Adrenal gland (tissue), 12 donors: ENCODE measurements around the gene CAB39. TPM values are rescaled to one million over a fixed set of nuclear protein-coding genes. Genes with fewer than 3 reads are reported as not detected.

Experiments
- DNase-seq, 7 donors: peaks; one replicate each; pipeline ENCODE4 v3.0.0-alpha.2; 2019 to 2020
- H3K27ac ChIP-seq, 5 donors: fragments of 200-600 bp; sonication (generic) in 4 of 5; 1 replicate in 3 of 5; 2 replicates in 2 of 5; pipeline versions ENCODE4 v1.5.1 to v1.8.0; 2016 to 2020; ENCODE audit warnings: mild to moderate bottlenecking in 1 of 5
- H3K27me3 ChIP-seq: fragments of 200-600 bp; 2 replicates; pipeline ENCODE4 v1.8.0; 2021
- H3K36me3 ChIP-seq, 2 donors: fragments of 200-600 bp; replicated peaks in 1 of 2; 1 replicate in 1 of 2; 2 replicates in 1 of 2; pipeline versions ENCODE4 v1.5.1 to v1.8.0; 2018 to 2022
- H3K4me1 ChIP-seq, 2 donors: fragments of 200-600 bp; replicated peaks in 1 of 2; 1 replicate in 1 of 2; 2 replicates in 1 of 2; pipeline versions ENCODE4 v1.5.1 to v1.8.0; 2018 to 2021
- H3K4me3 ChIP-seq, 4 donors: fragments of 200-600 bp; sonication (generic) in 3 of 4; one replicate each; pipeline ENCODE4 v1.5.1; 2016 to 2018
- H3K9me3 ChIP-seq, 3 donors: fragments of 200-600 bp; sonication (generic) in 1 of 3; replicated peaks in 1 of 3; 1 replicate in 2 of 3; 2 replicates in 1 of 3; pipeline versions ENCODE4 v1.5.1 to v1.8.0; 2016 to 2021
- CTCF ChIP-seq, 6 experiments: fragments of 450-650 bp in 4 of 6; fragments of 200-600 bp in 2 of 6; sonication (generic) in 1 of 6; IDR thresholded peaks; 1 replicate in 5 of 6; 2 replicates in 1 of 6; pipeline versions ENCODE4 v1.5.1 to v1.8.0; 2016 to 2021; ENCODE audit warnings: antibody characterized with exemption in 6 of 6, mild to moderate bottlenecking in 2 of 6, moderate library complexity in 1 of 6
- POLR2A ChIP-seq, 2 donors: fragments of 450-650 bp; IDR thresholded peaks; one replicate each; pipeline ENCODE4 v1.6.1; 2017; ENCODE audit warnings: antibody characterized with exemption in 2 of 2, mild to moderate bottlenecking in 2 of 2, moderate library complexity in 1 of 2
- WGBS, 4 donors: extraction: QIAGEN DNeasy Blood & Tissue Kit in 2 of 4; methylation state at CpG; one replicate each; pipeline versions ENCODE4 v1.1.5 to v1.1.7; 2013 to 2017; 5-methylcytosine and 5-hydroxymethylcytosine counted together
- intact Hi-C, 2 donors: fragments of 100-400 bp; cut with DNase I; formaldehyde crosslinking; loops; one replicate each; pipeline versions ENCODE4 v1.14.1 to v1.15.0; 2022 to 2023
- polyA plus RNA-seq, 3 donors: library from polyadenylated mRNA; stranded (reverse); fragments of 200-250 nt in 2 of 3; fragments of 350-450 nt in 1 of 3; fragmentation: Illumina TruSeq in 1 of 3; extraction: RNeasy Lipid Tissue Mini Kit (QIAGEN cat#74804) in 1 of 3; gene quantifications; one replicate each; pipeline ENCODE4 v1.2.3, GENCODE V29; 2013 to 2014
- total RNA-seq, 9 donors: library from RNA; depleted of rRNA in 4 of 9; stranded (reverse); fragments of >200 nt in 4 of 9; fragments of 120-200 nt in 1 of 9; fragmentation: NEBNext Ultra II Directional in 1 of 9; extraction: Animal tissue kit (Norgen Biotek cat#: 25700) in 1 of 9; gene quantifications; one replicate each; pipeline versions ENCODE4 v1.1.0 to v1.2.4, GENCODE V29; 2013 to 2023
- donor health status: healthy with polysubstance abuse.
- donor health status: Bipolar disorder and iron deficiency.
- donor health status: DM: yes; HTN: yes; CAD: no.
- donor health status: DM: no; HTN: no; CAD: no.
- donor health status: DM: no; HTN: no; CAD: no.
- donor health status: DM: yes; HTN: yes; CAD: no.

Gene CAB39
- total and polyA plus RNA-seq, 12 donors, result 10.5 to 96.1 (median 55.5) TPM

GRCh38 chr2:230734247-230735175 is 21.9 kb downstream of the CAB39 start:
- intact Hi-C loops, result no loop called here
- H3K4me1 ChIP-seq, result peaks cover 4 to 40% of the 10 kb centered on the region in 2 donors
- WGBS, 4 donors, result 89 to 98% (median 92%) methylated on average over 10 to 11 of the region's 11 CpGs

GRCh38 chr2:230735884-230736283 is 23.2 kb downstream of the CAB39 start:
- Histone ChIP-seq H3K36me3 (no peaks in the 10 kb centered on the region), H3K4me3 (no peak overlapping the region), H3K27ac (no peak overlapping the region), H3K27me3 (no peaks in the 10 kb centered on the region), H3K4me1 (peaks cover 4 to 40% of the 10 kb centered on the region in 2 donors), H3K9me3 (no peaks in the 10 kb centered on the region)
- TF ChIP-seq CTCF (IDR thresholded peaks at IDR 0.05) (no peak), POLR2A (IDR thresholded peaks at IDR 0.05) (no peak)
- WGBS, 4 donors, result 82 to 95% (median 87%) methylated on average over 2 of the region's 2 CpGs
- intact Hi-C loops, result no loop called here
- DNase-seq, result no peak

More at GRCh38 chr2:230734247-230735175, 21.9 kb downstream of the CAB39 start:
- H3K9me3 ChIP-seq, result no peaks in the 10 kb centered on the region
- H3K4me3 ChIP-seq, result no peak overlapping the region
- H3K36me3 ChIP-seq, result no peaks in the 10 kb centered on the region
- no peaks in the 10 kb centered on the region for H3K27me3 ChIP-seq
- TF ChIP-seq POLR2A (IDR thresholded peaks at IDR 0.05) (no peak), CTCF (IDR thresholded peaks at IDR 0.05) (no peak)
- no peak overlapping the region for H3K27ac ChIP-seq
- DNase-seq, result no peak

DNA sequence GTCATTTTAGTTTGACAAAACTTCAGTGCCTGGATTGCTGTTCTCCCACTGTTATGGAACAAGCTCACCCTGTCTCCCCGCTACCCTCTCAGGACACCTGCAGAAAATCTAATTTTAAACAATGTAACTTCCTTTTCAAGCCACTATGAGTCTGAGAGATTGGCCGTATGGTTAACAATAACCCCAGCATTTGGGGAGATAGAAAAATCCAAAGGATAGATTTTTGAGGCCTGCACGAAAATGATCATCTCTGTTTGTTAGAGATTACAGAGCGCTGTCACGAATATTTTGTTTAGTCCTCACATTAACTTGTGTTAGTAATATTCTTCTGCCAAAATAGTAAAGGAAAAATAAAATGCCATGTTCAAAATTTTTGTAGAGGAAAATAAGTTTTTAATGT is 24.7 kb downstream of the CAB39 start:
- H3K27me3 ChIP-seq, result no peaks in the 10 kb centered on the region
- TF ChIP-seq CTCF (IDR thresholded peaks at IDR 0.05), result no peak
- no peak for TF ChIP-seq POLR2A (IDR thresholded peaks at IDR 0.05)
- intact Hi-C loops, result no loop called here
- H3K9me3 ChIP-seq, result no peaks in the 10 kb centered on the region
- WGBS, 4 donors, result 83 to 89% (median 88%) methylated on average over 5 of the region's 5 CpGs
- H3K4me3 ChIP-seq, result no peak overlapping the region
- H3K27ac ChIP-seq, result no peak overlapping the region
- no peaks in the 10 kb centered on the region for H3K36me3 ChIP-seq
- H3K4me1 ChIP-seq, result peaks cover 4 to 40% of the 10 kb centered on the region in 2 donors
- no peak for DNase-seq

GRCh38 chr2:230737791-230738226 is 25.2 kb downstream of the CAB39 start:
- intact Hi-C loops, result no loop called here
- DNase-seq, result no peak

More at GRCh38 chr2:230737791-230738226, 25.2 kb downstream of the CAB39 start:
- Histone ChIP-seq H3K4me1 (peaks cover 4 to 40% of the 10 kb centered on the region in 2 donors), H3K36me3 (no peaks in the 10 kb centered on the region), H3K4me3 (no peak overlapping the region), H3K27me3 (no peaks in the 10 kb centered on the region), H3K9me3 (no peaks in the 10 kb centered on the region), H3K27ac (peak overlapping the region in 2 of 5 donors; percentile 8 to 23)
- TF ChIP-seq CTCF (IDR thresholded peaks at IDR 0.05) (no peak), POLR2A (IDR thresholded peaks at IDR 0.05) (no peak)
- 54 to 71% (median 63%) methylated on average over 6 of the region's 6 CpGs for WGBS, 4 donors
